HEK293 (cell line): ENCODE results near the gene ERN2.

Experiments
- FEZF1 ChIP-seq: fragments of 450-650 bp; formaldehyde crosslinking; IDR thresholded peaks from 2 replicates; pipeline ENCODE4 v1.5.1; 2016; ENCODE audit warnings: missing biosample characterization, missing genetic modification characterization
- GLI2 ChIP-seq: fragments of 450-650 bp; formaldehyde crosslinking; IDR thresholded peaks from 2 replicates; pipeline ENCODE4; 2017; ENCODE audit warnings: missing biosample characterization, missing genetic modification characterization, low read depth, borderline replicate concordance
- GLIS2 ChIP-seq: fragments of 450-650 bp; formaldehyde crosslinking; IDR thresholded peaks from 2 replicates; pipeline ENCODE4 v1.5.1; 2016; ENCODE audit warnings: missing biosample characterization, missing genetic modification characterization
- MYNN ChIP-seq: fragments of 450-650 bp; formaldehyde crosslinking; IDR thresholded peaks from 2 replicates; pipeline ENCODE4 v1.5.1; 2016; ENCODE audit warnings: missing biosample characterization, missing genetic modification characterization, borderline replicate concordance
- OVOL3 ChIP-seq: fragments of 450-650 bp; formaldehyde crosslinking; IDR thresholded peaks from 2 replicates; pipeline ENCODE4 v1.5.1; 2016; ENCODE audit warnings: missing biosample characterization, missing genetic modification characterization
- SCRT1 ChIP-seq: fragments of 450-650 bp; formaldehyde crosslinking; IDR thresholded peaks from 2 replicates; pipeline ENCODE4 v1.5.1; 2016; ENCODE audit warnings: missing biosample characterization, missing genetic modification characterization, borderline replicate concordance
- SETDB1 ChIP-seq: IDR thresholded peaks from one replicate; pipeline ENCODE4 v1.6.1; 2017; ENCODE audit warnings: mild to moderate bottlenecking, low read length, moderate library complexity, mixed read lengths; ENCODE audit not compliant: insufficient read length
- ZBTB21 ChIP-seq: fragments of 450-650 bp; formaldehyde crosslinking; IDR thresholded peaks from 2 replicates; pipeline ENCODE4 v1.5.1; 2017; ENCODE audit warnings: missing biosample characterization, missing genetic modification characterization
- ZBTB8A ChIP-seq: fragments of 450-650 bp; formaldehyde crosslinking; IDR thresholded peaks from 2 replicates; pipeline ENCODE4 v1.5.1; 2016; ENCODE audit warnings: missing biosample characterization, missing genetic modification characterization
- ZFP41 ChIP-seq: fragments of 450-650 bp; formaldehyde crosslinking; IDR thresholded peaks from 2 replicates; pipeline ENCODE4 v1.5.1; 2016; ENCODE audit warnings: missing biosample characterization, missing genetic modification characterization, borderline replicate concordance
- ZNF10 ChIP-seq: fragments of 450-650 bp; formaldehyde crosslinking; IDR thresholded peaks from 2 replicates; pipeline ENCODE4 v1.5.1; 2017; ENCODE audit warnings: missing biosample characterization, missing genetic modification characterization
- ZNF112 ChIP-seq: fragments of 450-650 bp; formaldehyde crosslinking; IDR thresholded peaks from 2 replicates; pipeline ENCODE4 v1.5.0; 2017; ENCODE audit warnings: missing biosample characterization, missing genetic modification characterization
- ZNF121 ChIP-seq: fragments of 450-650 bp; formaldehyde crosslinking; IDR thresholded peaks from 2 replicates; pipeline ENCODE4 v1.5.1; 2016; ENCODE audit warnings: missing biosample characterization, missing genetic modification characterization
- ZNF19 ChIP-seq: fragments of 450-650 bp; formaldehyde crosslinking; IDR thresholded peaks from 2 replicates; pipeline ENCODE4; 2016; ENCODE audit warnings: missing biosample characterization, missing genetic modification characterization, low read depth
- ZNF202 ChIP-seq: fragments of 450-650 bp; formaldehyde crosslinking; IDR thresholded peaks from 2 replicates; pipeline ENCODE4 v1.5.1; 2016; ENCODE audit warnings: missing biosample characterization, missing genetic modification characterization, borderline replicate concordance
- ZNF211 ChIP-seq: fragments of 450-650 bp; formaldehyde crosslinking; IDR thresholded peaks from 2 replicates; pipeline ENCODE4 v1.5.1; 2016; ENCODE audit warnings: low read depth, missing biosample characterization, missing genetic modification characterization
- ZNF248 ChIP-seq: fragments of 450-650 bp; formaldehyde crosslinking; IDR thresholded peaks from 2 replicates; pipeline ENCODE4 v1.5.1; 2017; ENCODE audit warnings: missing biosample characterization, missing genetic modification characterization
- ZNF311 ChIP-seq: fragments of 450-650 bp; formaldehyde crosslinking; IDR thresholded peaks from 2 replicates; pipeline ENCODE4 v1.5.1; 2017; ENCODE audit warnings: missing biosample characterization, missing genetic modification characterization, borderline replicate concordance
- ZNF544 ChIP-seq: fragments of 450-650 bp; formaldehyde crosslinking; IDR thresholded peaks from 2 replicates; pipeline ENCODE4 v1.5.0; 2017; ENCODE audit warnings: missing biosample characterization, missing genetic modification characterization
- ZNF561 ChIP-seq: fragments of 450-650 bp; IDR thresholded peaks from 2 replicates; pipeline ENCODE4 v1.5.1; 2018; ENCODE audit warnings: missing biosample characterization, missing genetic modification characterization, borderline replicate concordance
- ZNF610 ChIP-seq: fragments of 450-650 bp; formaldehyde crosslinking; IDR thresholded peaks from 2 replicates; pipeline ENCODE4 v1.5.1; 2016; ENCODE audit warnings: missing biosample characterization, missing genetic modification characterization, borderline replicate concordance
- ZNF658 ChIP-seq: fragments of 450-650 bp; formaldehyde crosslinking; IDR thresholded peaks from 2 replicates; pipeline ENCODE4; 2016; ENCODE audit warnings: missing biosample characterization, missing genetic modification characterization
- ZNF707 ChIP-seq: fragments of 450-650 bp; formaldehyde crosslinking; IDR thresholded peaks from 2 replicates; pipeline ENCODE4 v1.5.1; 2016; ENCODE audit warnings: missing biosample characterization, missing genetic modification characterization
- ZSCAN16 ChIP-seq: fragments of 450-650 bp; formaldehyde crosslinking; IDR thresholded peaks from 2 replicates; pipeline ENCODE4 v1.5.1; 2016; ENCODE audit warnings: missing biosample characterization, missing genetic modification characterization
- TF ChIP-seq, protein P1 (sequence below): fragments of 450-650 bp; formaldehyde crosslinking; optimal IDR thresholded peaks from 2 replicates; pipeline ENCODE3; 2016; ENCODE audit warnings: missing biosample characterization, mild to moderate bottlenecking, missing genetic modification characterization
- TF ChIP-seq, protein P2 (sequence below): fragments of 450-650 bp; formaldehyde crosslinking; IDR thresholded peaks from 2 replicates; pipeline ENCODE4 v1.5.1; 2016; ENCODE audit warnings: missing biosample characterization, missing genetic modification characterization
- TF ChIP-seq, protein P3 (sequence below): fragments of 450-650 bp; formaldehyde crosslinking; IDR thresholded peaks from 2 replicates; pipeline ENCODE4 v1.5.1; 2016; ENCODE audit warnings: missing biosample characterization, missing genetic modification characterization, low read depth
- TF ChIP-seq, protein P4 (sequence below): fragments of 450-650 bp; formaldehyde crosslinking; IDR thresholded peaks from 2 replicates; pipeline ENCODE4 v1.5.1; 2016; ENCODE audit warnings: missing biosample characterization, missing genetic modification characterization
- TF ChIP-seq, protein P5 (sequence below): fragments of 450-650 bp; formaldehyde crosslinking; IDR thresholded peaks from 2 replicates; pipeline ENCODE4 v1.5.1; 2016; ENCODE audit warnings: missing biosample characterization, missing genetic modification characterization
- TF ChIP-seq, protein P6 (sequence below): fragments of 450-650 bp; formaldehyde crosslinking; IDR thresholded peaks from 2 replicates; pipeline ENCODE4 v1.5.1; 2016; ENCODE audit warnings: missing biosample characterization, missing genetic modification characterization, borderline replicate concordance
- TF ChIP-seq, protein P7 (sequence below): fragments of 450-650 bp; formaldehyde crosslinking; IDR thresholded peaks from 2 replicates; pipeline ENCODE4 v1.5.1; 2017; ENCODE audit warnings: missing biosample characterization, missing genetic modification characterization

Gene ERN2

DNA sequence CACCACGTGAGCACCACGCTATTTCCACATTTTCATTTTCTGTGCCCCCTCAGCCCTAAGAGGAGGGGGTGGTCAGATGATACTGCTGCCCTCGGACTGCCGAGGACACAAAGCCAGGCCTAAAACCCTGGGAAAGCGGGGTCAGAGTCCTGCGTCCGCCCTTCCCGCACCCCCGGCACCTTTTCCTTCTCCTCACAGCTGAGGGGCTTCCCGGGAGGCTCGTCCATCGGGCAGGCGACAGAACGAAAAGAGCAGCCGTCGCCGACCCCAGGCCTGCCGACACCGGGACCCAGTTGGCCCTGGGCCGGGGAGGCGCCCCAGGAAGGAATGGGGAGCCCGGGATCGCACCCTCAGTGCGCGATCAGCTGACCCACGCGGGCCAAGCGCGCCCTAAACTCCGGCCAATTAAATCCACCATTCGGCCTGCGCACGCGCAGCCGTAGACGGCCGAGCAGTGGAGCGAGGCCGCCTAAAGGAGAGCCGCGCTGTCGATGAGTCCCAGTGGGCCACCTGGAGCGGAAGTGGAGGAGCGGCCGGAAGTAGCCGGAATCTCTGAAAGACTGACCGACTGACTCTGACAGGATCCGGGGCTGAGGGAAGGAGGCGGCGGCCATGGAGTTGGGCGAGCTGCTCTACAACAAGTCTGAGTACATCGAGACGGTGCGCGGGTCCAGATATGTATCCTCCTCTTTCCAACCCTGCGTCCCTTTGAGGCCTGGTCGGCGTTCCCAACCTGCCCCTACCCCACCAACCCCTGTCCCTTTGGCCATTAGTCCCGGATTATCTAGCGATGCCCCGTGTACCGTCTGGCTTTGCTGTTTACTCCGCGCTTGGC is 71.9 kb downstream of the ERN2 start, which contains the start of the genes DCTN5 and PALB2 (continued):
- TF ChIP-seq, protein P1, sequence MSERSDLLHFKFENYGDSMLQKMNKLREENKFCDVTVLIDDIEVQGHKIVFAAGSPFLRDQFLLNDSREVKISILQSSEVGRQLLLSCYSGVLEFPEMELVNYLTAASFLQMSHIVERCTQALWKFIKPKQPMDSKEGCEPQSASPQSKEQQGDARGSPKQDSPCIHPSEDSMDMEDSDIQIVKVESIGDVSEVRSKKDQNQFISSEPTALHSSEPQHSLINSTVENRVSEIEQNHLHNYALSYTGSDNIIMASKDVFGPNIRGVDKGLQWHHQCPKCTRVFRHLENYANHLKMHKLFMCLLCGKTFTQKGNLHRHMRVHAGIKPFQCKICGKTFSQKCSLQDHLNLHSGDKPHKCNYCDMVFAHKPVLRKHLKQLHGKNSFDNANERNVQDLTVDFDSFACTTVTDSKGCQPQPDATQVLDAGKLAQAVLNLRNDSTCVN (tag by site-specific recombination), result peak; percentile 91
- 0 out of 2 replicates have a peak, but pooled peaks have one; percentile 20 for TF ChIP-seq FEZF1
- TF ChIP-seq OVOL3 (tag by site-specific recombination), result no peak
- TF ChIP-seq ZNF19, result no peak
- TF ChIP-seq, protein P2, sequence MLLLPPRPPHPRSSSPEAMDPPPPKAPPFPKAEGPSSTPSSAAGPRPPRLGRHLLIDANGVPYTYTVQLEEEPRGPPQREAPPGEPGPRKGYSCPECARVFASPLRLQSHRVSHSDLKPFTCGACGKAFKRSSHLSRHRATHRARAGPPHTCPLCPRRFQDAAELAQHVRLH, result peak; percentile 64
- TF ChIP-seq, protein P3, sequence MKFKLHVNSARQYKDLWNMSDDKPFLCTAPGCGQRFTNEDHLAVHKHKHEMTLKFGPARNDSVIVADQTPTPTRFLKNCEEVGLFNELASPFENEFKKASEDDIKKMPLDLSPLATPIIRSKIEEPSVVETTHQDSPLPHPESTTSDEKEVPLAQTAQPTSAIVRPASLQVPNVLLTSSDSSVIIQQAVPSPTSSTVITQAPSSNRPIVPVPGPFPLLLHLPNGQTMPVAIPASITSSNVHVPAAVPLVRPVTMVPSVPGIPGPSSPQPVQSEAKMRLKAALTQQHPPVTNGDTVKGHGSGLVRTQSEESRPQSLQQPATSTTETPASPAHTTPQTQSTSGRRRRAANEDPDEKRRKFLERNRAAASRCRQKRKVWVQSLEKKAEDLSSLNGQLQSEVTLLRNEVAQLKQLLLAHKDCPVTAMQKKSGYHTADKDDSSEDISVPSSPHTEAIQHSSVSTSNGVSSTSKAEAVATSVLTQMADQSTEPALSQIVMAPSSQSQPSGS (tag by site-specific recombination), result no peak
- TF ChIP-seq ZNF112 (tag by site-specific recombination), result no peak
- TF ChIP-seq ZNF311, result no peak
- no peak for TF ChIP-seq ZNF10 (tag by site-specific recombination)
- no peak for TF ChIP-seq ZNF707 (tag by site-specific recombination)
- no peak for TF ChIP-seq ZNF248 (tag by site-specific recombination)
- TF ChIP-seq SCRT1 (tag by site-specific recombination), result no peak
- no peak for TF ChIP-seq ZNF121 (tag by site-specific recombination)
- TF ChIP-seq, protein P4, sequence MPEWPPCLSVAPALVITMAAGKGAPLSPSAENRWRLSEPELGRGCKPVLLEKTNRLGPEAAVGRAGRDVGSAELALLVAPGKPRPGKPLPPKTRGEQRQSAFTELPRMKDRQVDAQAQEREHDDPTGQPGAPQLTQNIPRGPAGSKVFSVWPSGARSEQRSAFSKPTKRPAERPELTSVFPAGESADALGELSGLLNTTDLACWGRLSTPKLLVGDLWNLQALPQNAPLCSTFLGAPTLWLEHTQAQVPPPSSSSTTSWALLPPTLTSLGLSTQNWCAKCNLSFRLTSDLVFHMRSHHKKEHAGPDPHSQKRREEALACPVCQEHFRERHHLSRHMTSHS, result no peak
- TF ChIP-seq SETDB1, result no peak
- peak; percentile 56 for TF ChIP-seq GLIS2 (tag by site-specific recombination)
- TF ChIP-seq ZNF211 (tag by site-specific recombination), result no peak
- no peak for TF ChIP-seq ZNF202
- TF ChIP-seq, protein P5, sequence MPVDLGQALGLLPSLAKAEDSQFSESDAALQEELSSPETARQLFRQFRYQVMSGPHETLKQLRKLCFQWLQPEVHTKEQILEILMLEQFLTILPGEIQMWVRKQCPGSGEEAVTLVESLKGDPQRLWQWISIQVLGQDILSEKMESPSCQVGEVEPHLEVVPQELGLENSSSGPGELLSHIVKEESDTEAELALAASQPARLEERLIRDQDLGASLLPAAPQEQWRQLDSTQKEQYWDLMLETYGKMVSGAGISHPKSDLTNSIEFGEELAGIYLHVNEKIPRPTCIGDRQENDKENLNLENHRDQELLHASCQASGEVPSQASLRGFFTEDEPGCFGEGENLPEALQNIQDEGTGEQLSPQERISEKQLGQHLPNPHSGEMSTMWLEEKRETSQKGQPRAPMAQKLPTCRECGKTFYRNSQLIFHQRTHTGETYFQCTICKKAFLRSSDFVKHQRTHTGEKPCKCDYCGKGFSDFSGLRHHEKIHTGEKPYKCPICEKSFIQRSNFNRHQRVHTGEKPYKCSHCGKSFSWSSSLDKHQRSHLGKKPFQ, result no peak
- TF ChIP-seq ZNF610 (tag by site-specific recombination), result peak; percentile 90
- TF ChIP-seq ZSCAN16, result no peak; the same call in 1 of the 2 replicates
- TF ChIP-seq GLI2 (tag by site-specific recombination), result no peak
- TF ChIP-seq, protein P6, sequence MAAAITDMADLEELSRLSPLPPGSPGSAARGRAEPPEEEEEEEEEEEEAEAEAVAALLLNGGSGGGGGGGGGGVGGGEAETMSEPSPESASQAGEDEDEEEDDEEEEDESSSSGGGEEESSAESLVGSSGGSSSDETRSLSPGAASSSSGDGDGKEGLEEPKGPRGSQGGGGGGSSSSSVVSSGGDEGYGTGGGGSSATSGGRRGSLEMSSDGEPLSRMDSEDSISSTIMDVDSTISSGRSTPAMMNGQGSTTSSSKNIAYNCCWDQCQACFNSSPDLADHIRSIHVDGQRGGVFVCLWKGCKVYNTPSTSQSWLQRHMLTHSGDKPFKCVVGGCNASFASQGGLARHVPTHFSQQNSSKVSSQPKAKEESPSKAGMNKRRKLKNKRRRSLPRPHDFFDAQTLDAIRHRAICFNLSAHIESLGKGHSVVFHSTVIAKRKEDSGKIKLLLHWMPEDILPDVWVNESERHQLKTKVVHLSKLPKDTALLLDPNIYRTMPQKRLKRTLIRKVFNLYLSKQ (tag by site-specific recombination), result no peak
- TF ChIP-seq ZBTB21 (tag by site-specific recombination), result peak; percentile 26
- no peak for TF ChIP-seq ZNF658 (tag by site-specific recombination)
- no peak for TF ChIP-seq MYNN (tag by site-specific recombination)
- TF ChIP-seq, protein P7, sequence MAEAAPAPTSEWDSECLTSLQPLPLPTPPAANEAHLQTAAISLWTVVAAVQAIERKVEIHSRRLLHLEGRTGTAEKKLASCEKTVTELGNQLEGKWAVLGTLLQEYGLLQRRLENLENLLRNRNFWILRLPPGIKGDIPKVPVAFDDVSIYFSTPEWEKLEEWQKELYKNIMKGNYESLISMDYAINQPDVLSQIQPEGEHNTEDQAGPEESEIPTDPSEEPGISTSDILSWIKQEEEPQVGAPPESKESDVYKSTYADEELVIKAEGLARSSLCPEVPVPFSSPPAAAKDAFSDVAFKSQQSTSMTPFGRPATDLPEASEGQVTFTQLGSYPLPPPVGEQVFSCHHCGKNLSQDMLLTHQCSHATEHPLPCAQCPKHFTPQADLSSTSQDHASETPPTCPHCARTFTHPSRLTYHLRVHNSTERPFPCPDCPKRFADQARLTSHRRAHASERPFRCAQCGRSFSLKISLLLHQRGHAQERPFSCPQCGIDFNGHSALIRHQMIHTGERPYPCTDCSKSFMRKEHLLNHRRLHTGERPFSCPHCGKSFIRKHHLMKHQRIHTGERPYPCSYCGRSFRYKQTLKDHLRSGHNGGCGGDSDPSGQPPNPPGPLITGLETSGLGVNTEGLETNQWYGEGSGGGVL (tag by site-specific recombination), result no peak
- peak; percentile 76 for TF ChIP-seq ZBTB8A (tag by site-specific recombination)
- peak; percentile 83 for TF ChIP-seq ZNF561 (tag by site-specific recombination)
- TF ChIP-seq ZFP41, result no peak
- TF ChIP-seq ZNF544, result no peak
